ENCODE results near the gene GGCX. TPM values are rescaled to one million over a fixed set of nuclear protein-coding genes. Genes with fewer than 3 reads are reported as not detected.

GGCX gene
- total and polyA plus RNA-seq, 5 donors = 17.9 to 35.8 (median 30.5) TPM

- no peaks in the 10 kb centered on the region for H3K27me3 ChIP-seq (ENCODE audit: control insufficient read depth, insufficient read depth)
- peak overlapping the region; percentile 58 for H3K27ac ChIP-seq (ENCODE audit: low read length)
- ATAC-seq (no peak), DNase-seq (no peak)
- no peaks in the 10 kb centered on the region for H3K9me3 ChIP-seq (ENCODE audit: control insufficient read depth, low read length)
- H3K4me3 ChIP-seq (ENCODE audit: low read length) = peak overlapping the region; percentile 71
- peaks cover 20% of the 10 kb centered on the region for H3K4me1 ChIP-seq (ENCODE audit: control insufficient read depth, insufficient read depth, low read length)
- intact Hi-C loops (cut with DNase I) = no loop called here
- WGBS = 18% methylated on average over 16 of the region's 16 CpGs
These were observed 22.5 kb upstream of the GGCX start for GRCh38 chr2:85583667-85584353.

GRCh38 chr2:85582492-85582891, 21.2 kb upstream of the GGCX start:
- no peaks in the 10 kb centered on the region for H3K9me3 ChIP-seq (ENCODE audit: control insufficient read depth, low read length)
- intact Hi-C loops (cut with DNase I) = no loop called here
- H3K27ac ChIP-seq (ENCODE audit: low read length) = no peak overlapping the region
- H3K4me3 ChIP-seq (ENCODE audit: low read length) = no peak overlapping the region
- H3K27me3 ChIP-seq (ENCODE audit: control insufficient read depth, insufficient read depth) = no peaks in the 10 kb centered on the region
- H3K4me1 ChIP-seq (ENCODE audit: control insufficient read depth, insufficient read depth, low read length) = peaks cover 21% of the 10 kb centered on the region
- no peak for DNase-seq
- 58% methylated on average over 1 of the region's 1 CpG for WGBS
- ATAC-seq = peak in 1 of 2 donors; percentile 24

GRCh38 chr2:85580206-85580605, 18.9 kb upstream of the GGCX start:
- intact Hi-C loops (cut with DNase I) = no loop called here
- Histone ChIP-seq H3K9me3 (ENCODE audit: control insufficient read depth, low read length) (no peaks in the 10 kb centered on the region), H3K27me3 (ENCODE audit: control insufficient read depth, insufficient read depth) (no peaks in the 10 kb centered on the region), H3K4me3 (ENCODE audit: low read length) (no peak overlapping the region), H3K4me1 (ENCODE audit: control insufficient read depth, insufficient read depth, low read length) (peaks cover 15% of the 10 kb centered on the region), H3K27ac (ENCODE audit: low read length) (no peak overlapping the region)
- ATAC-seq (no peak), DNase-seq (no peak)
- 78% methylated on average over 3 of the region's 3 CpGs for WGBS

GRCh38 chr2:85579266-85579935, 18.1 kb upstream of the GGCX start:
- peak in 1 of 3 donors; percentile 69 for DNase-seq
- H3K4me3 ChIP-seq (ENCODE audit: low read length) = no peak overlapping the region
- intact Hi-C loops (cut with DNase I) = no loop called here
- ATAC-seq = peak in 1 of 2 donors; percentile 14
- peak overlapping the region; percentile 82 for H3K27ac ChIP-seq (ENCODE audit: low read length)
- no peaks in the 10 kb centered on the region for H3K27me3 ChIP-seq (ENCODE audit: control insufficient read depth, insufficient read depth)
- no peaks in the 10 kb centered on the region for H3K9me3 ChIP-seq (ENCODE audit: control insufficient read depth, low read length)
- WGBS = 45% methylated on average over 6 of the region's 6 CpGs
- peaks cover 14% of the 10 kb centered on the region for H3K4me1 ChIP-seq (ENCODE audit: control insufficient read depth, insufficient read depth, low read length)

- intact Hi-C loops (cut with DNase I) = no loop called here
- Histone ChIP-seq H3K4me3 (ENCODE audit: low read length) (no peak overlapping the region), H3K27ac (ENCODE audit: low read length) (peak overlapping the region; percentile 82), H3K4me1 (ENCODE audit: control insufficient read depth, insufficient read depth, low read length) (peaks cover 12% of the 10 kb centered on the region), H3K27me3 (ENCODE audit: control insufficient read depth, insufficient read depth) (no peaks in the 10 kb centered on the region), H3K9me3 (ENCODE audit: control insufficient read depth, low read length) (no peaks in the 10 kb centered on the region)
- WGBS = 35% methylated on average over 19 of the region's 19 CpGs
- ATAC-seq (peak; percentile 63 to 80), DNase-seq (peak; percentile 66 to 89 (median 86))
These were observed 17.2 kb upstream of the GGCX start for GRCh38 chr2:85578243-85579180.

- H3K4me3 ChIP-seq (ENCODE audit: low read length) = no peak within 1 kb of the TSS
- H3K9me3 ChIP-seq (ENCODE audit: control insufficient read depth, low read length) = no peaks in the 10 kb centered on the region
- peak; percentile 49 to 62 for ATAC-seq
- H3K4me1 ChIP-seq (ENCODE audit: control insufficient read depth, insufficient read depth, low read length) = peaks cover 10% of the 10 kb centered on the region
- WGBS = 40% methylated on average over 19 of the region's 19 CpGs
- H3K27ac ChIP-seq (ENCODE audit: low read length) = peak within 1 kb of the TSS; percentile 80
- H3K27me3 ChIP-seq (ENCODE audit: control insufficient read depth, insufficient read depth) = no peaks in the 10 kb centered on the region
- DNase-seq = peak; percentile 55 to 76 (median 73)
- intact Hi-C loops (cut with DNase I) = no loop called here
These were observed 16.3 kb upstream of the GGCX start, which contains the start of gene VAMP8 for GRCh38 chr2:85577386-85578242. VAMP8 (plus strand) TSS chr2:85577586; CDS start chr2:85577647, 61 bp downstream.

- no peaks in the 10 kb centered on the region for H3K27me3 ChIP-seq (ENCODE audit: control insufficient read depth, insufficient read depth)
- H3K4me1 ChIP-seq (ENCODE audit: control insufficient read depth, insufficient read depth, low read length) = peaks cover 10% of the 10 kb centered on the region
- 67% methylated on average over 3 of the region's 3 CpGs for WGBS
- ATAC-seq (no peak), DNase-seq (no peak)
- intact Hi-C loops (cut with DNase I) = no loop called here
- no peak overlapping the region for H3K4me3 ChIP-seq (ENCODE audit: low read length)
- no peaks in the 10 kb centered on the region for H3K9me3 ChIP-seq (ENCODE audit: control insufficient read depth, low read length)
- no peak overlapping the region for H3K27ac ChIP-seq (ENCODE audit: low read length)
These were observed 15.7 kb upstream of the GGCX start for GRCh38 chr2:85577063-85577385.

- WGBS = 84% methylated on average over 8 of the region's 8 CpGs
- DNase-seq (no peak), ATAC-seq (no peak)
- intact Hi-C loops (cut with DNase I) = no loop called here
- H3K4me1 ChIP-seq (ENCODE audit: control insufficient read depth, insufficient read depth, low read length) = peaks cover 10% of the 10 kb centered on the region
- no peaks in the 10 kb centered on the region for H3K27me3 ChIP-seq (ENCODE audit: control insufficient read depth, insufficient read depth)
- H3K9me3 ChIP-seq (ENCODE audit: control insufficient read depth, low read length) = no peaks in the 10 kb centered on the region
- H3K27ac ChIP-seq (ENCODE audit: low read length) = no peak overlapping the region
- no peak overlapping the region for H3K4me3 ChIP-seq (ENCODE audit: low read length)
These were observed 14.4 kb upstream of the GGCX start for GRCh38 chr2:85575739-85576138.

GRCh38 chr2:85566265-85566664, 5.0 kb upstream of the GGCX start:
- intact Hi-C loops (cut with DNase I) = no loop called here
- H3K9me3 ChIP-seq (ENCODE audit: control insufficient read depth, low read length) = no peaks in the 10 kb centered on the region
- H3K4me1 ChIP-seq (ENCODE audit: control insufficient read depth, insufficient read depth, low read length) = no peaks in the 10 kb centered on the region
- 73% methylated on average over 4 of the region's 4 CpGs for WGBS
- no peak overlapping the region for H3K4me3 ChIP-seq (ENCODE audit: low read length)
- no peaks in the 10 kb centered on the region for H3K27me3 ChIP-seq (ENCODE audit: control insufficient read depth, insufficient read depth)
- no peak for ATAC-seq
- DNase-seq = no peak
- no peak overlapping the region for H3K27ac ChIP-seq (ENCODE audit: low read length)

- DNase-seq (no peak), ATAC-seq (no peak)
- H3K27me3 ChIP-seq (ENCODE audit: control insufficient read depth, insufficient read depth) = no peaks in the 10 kb centered on the region
- WGBS = 87% methylated on average over 5 of the region's 5 CpGs
- H3K27ac ChIP-seq (ENCODE audit: low read length) = no peak overlapping the region
- intact Hi-C loops (cut with DNase I) = loop anchor here in 2 of 4 donors (5.0 kb wide), 1 partner anchor 38 kb away; the partner anchor contains the start of gene TMEM150A (in 2 of the 2)
- no peaks in the 10 kb centered on the region for H3K9me3 ChIP-seq (ENCODE audit: control insufficient read depth, low read length)
- no peaks in the 10 kb centered on the region for H3K4me1 ChIP-seq (ENCODE audit: control insufficient read depth, insufficient read depth, low read length)
- H3K4me3 ChIP-seq (ENCODE audit: low read length) = no peak overlapping the region
These were observed 2.9 kb upstream of the GGCX start for GRCh38 chr2:85564144-85564563.

Data from right cardiac atrium (tissue), 5 donors.